Measurements from ENCODE around the gene ZNF471.
A peak's percentile ranks its signal among the peaks of the same experiment; 100 is the strongest.

DNA sequence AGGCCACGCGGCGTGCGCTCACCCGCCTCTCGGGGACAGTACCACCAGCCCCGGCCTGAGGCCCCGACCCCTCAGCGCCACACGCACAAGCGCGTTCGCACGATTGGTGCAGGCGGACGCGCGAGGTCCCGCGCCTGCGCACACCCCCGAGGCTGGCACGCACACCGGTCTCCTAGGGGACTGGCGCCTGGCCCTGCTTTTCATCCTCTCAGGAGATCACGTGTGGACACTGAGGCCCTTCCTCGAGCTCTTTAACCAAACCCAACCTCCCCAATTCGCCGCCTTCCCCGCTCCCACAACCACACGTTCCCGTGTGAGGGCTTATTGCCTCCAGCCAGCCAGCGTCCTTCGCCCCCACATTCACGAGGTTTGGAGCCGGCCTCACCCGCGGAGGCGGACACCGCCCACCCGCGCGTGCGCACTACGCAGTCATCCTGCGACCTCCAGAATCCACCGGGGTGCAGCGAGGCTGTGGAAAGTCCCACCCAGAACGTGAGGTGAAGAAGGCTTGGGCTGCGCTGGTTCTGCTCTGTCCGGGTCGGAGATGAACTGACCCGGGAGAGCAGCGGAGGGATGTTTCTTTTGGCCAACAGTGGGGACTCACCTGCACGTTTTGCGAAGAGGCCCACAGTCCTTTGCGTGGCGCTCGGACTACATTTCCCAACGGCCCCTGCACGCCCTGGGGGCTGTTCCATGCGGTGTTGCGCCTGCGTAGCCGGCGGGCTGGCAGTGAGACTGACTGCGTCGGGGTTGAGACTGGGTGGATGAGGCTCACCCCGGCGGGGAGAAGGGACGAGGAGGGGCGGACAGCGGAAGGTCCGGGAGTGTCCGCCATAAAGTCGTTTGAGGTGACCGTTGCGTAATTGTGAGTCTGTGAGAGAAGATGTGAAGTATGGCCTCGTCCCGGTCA is 30.0 kb upstream of the ZNF471 start:
- TF ChIP-seq EP300 (IDR thresholded peaks at IDR 0.05) = no peak
- TF ChIP-seq, protein P1, sequence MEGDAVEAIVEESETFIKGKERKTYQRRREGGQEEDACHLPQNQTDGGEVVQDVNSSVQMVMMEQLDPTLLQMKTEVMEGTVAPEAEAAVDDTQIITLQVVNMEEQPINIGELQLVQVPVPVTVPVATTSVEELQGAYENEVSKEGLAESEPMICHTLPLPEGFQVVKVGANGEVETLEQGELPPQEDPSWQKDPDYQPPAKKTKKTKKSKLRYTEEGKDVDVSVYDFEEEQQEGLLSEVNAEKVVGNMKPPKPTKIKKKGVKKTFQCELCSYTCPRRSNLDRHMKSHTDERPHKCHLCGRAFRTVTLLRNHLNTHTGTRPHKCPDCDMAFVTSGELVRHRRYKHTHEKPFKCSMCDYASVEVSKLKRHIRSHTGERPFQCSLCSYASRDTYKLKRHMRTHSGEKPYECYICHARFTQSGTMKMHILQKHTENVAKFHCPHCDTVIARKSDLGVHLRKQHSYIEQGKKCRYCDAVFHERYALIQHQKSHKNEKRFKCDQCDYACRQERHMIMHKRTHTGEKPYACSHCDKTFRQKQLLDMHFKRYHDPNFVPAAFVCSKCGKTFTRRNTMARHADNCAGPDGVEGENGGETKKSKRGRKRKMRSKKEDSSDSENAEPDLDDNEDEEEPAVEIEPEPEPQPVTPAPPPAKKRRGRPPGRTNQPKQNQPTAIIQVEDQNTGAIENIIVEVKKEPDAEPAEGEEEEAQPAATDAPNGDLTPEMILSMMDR (IDR thresholded peaks at IDR 0.05) = peak in 1 of 6 experiments; percentile 6
- TF ChIP-seq POLR2AphosphoS5 (IDR thresholded peaks at IDR 0.05) = peak in 1 of 2 donors; percentile 82
